ENCODE results near the gene STAB2. TPM values are rescaled to one million over a fixed set of nuclear protein-coding genes. Genes with fewer than 3 reads are reported as not detected.

Gene STAB2
- total RNA-seq, 1 experiment from 2014 or later, result not detected

GRCh38 chr12:103729499-103729898 is 142.4 kb downstream of the STAB2 start:
- Histone ChIP-seq H4K20me1 (ENCODE audit: insufficient read depth) (no peaks in the 10 kb centered on the region), H3K36me3 (ENCODE audit: control insufficient read depth in 1 of 2, insufficient read depth in 2 of 2, low read length in 2 of 2) (no peaks in the 10 kb centered on the region), H3K9me3 (ENCODE audit: control insufficient read depth in 1 of 2, insufficient read depth in 1 of 2, low read depth in 1 of 2, low read length in 2 of 2) (no peaks in the 10 kb centered on the region; a peak in 2 of 4 replicates), H3K4me3 (replicated peaks in 1 of 2; ENCODE audit: low read depth in 1 of 2, low read length in 2 of 2) (no peak overlapping the region), H3K9ac (ENCODE audit: low read length) (no peak overlapping the region), H3K4me1 (ENCODE audit: control insufficient read depth in 1 of 2, insufficient read depth in 2 of 2, low read length in 2 of 2) (no peaks in the 10 kb centered on the region), H3K27me3 (ENCODE audit: insufficient read depth, low read length) (no peaks in the 10 kb centered on the region; the same call in 1 of the 2 replicates), H3K9me2 (ENCODE audit: insufficient read depth) (no peaks in the 10 kb centered on the region), H3K4me2 (ENCODE audit: low read length) (no peak overlapping the region), H3K79me2 (ENCODE audit: insufficient read depth, low read length) (no peaks in the 10 kb centered on the region), H3K27ac (ENCODE audit: low read depth, low read length) (no peak overlapping the region), H2AFZ (ENCODE audit: low read depth, low read length, poor library complexity, severe bottlenecking) (no peak overlapping the region)
- intact Hi-C loops (cut with micrococcal nuclease), result no loop called here
- TF ChIP-seq CTCF (IDR thresholded peaks at IDR 0.05 in 2 of 3, conservative IDR thresholded peaks at IDR 0.05 in 1 of 3; ENCODE audit: borderline replicate concordance in 1 of 3, insufficient read depth in 1 of 3, low read depth in 2 of 3, low read length in 2 of 3) (no peak), YY1 (IDR thresholded peaks at IDR 0.05; ENCODE audit: extremely low read depth, insufficient replicate concordance, low read depth, low read length) (no peak), RAD21 (IDR thresholded peaks at IDR 0.05; ENCODE audit: low read depth) (no peak), ZFX (IDR thresholded peaks at IDR 0.05) (no peak), POLR2A (IDR thresholded peaks at IDR 0.05; ENCODE audit: borderline replicate concordance, extremely low read depth, insufficient read depth, insufficient read length) (no peak), CBX3 (IDR thresholded peaks at IDR 0.05; ENCODE audit: low read depth) (no peak), JUND (IDR thresholded peaks at IDR 0.05) (no peak), EGR1 (IDR thresholded peaks at IDR 0.05; ENCODE audit: low read depth) (no peak), REST (IDR thresholded peaks at IDR 0.05; ENCODE audit: low read depth) (no peak), ELF1 (IDR thresholded peaks at IDR 0.05; ENCODE audit: borderline replicate concordance, low read depth) (no peak), EZH2 (IDR thresholded peaks at IDR 0.05) (no peak), ZNF274 (IDR thresholded peaks at IDR 0.05; ENCODE audit: low read depth, low read length) (no peak), POLR2AphosphoS5 (IDR thresholded peaks at IDR 0.05; ENCODE audit: low read depth, low read length) (no peak), ATF3 (IDR thresholded peaks at IDR 0.05) (no peak), ZBTB33 (IDR thresholded peaks at IDR 0.05; ENCODE audit: extremely low read depth, insufficient replicate concordance, low read length) (no peak)
- ATAC-seq (no peak), DNase-seq (ENCODE audit: low read depth, low spot score) (no peak)
- no TSS peak for BruUV-seq (replicated peaks)
- CTCF ChIA-PET, result no interaction called here
- POLR2A ChIA-PET, result no interaction called here
- RAD21 ChIA-PET (ENCODE audit: low non-redundant PET in 1 of 2, low total read pairs in 2 of 2, uncharacterized antibody in 2 of 2, unreplicated experiment in 2 of 2), result no interaction called here
